BJ (cell line): ENCODE data around the gene IFIT1B. TPM values are rescaled to one million over a fixed set of nuclear protein-coding genes. Genes with fewer than 3 reads are reported as not detected.
A peak's percentile ranks its signal among the peaks of the same experiment; 100 is the strongest.

Source experiments
- CTCF ChIA-PET: fragments of 350-600 bp; formaldehyde crosslinking; extraction: SDS; loops from one replicate; lab custom pipeline; 2021; ENCODE audit warnings: antibody characterized with exemption, inconsistent platforms; lab: Yijun Ruan, JAX
- POLR2A ChIA-PET: fragments of 300-600 bp; sonication (Branson Sonifier 250); formaldehyde crosslinking; extraction: SDS; loops from one replicate; lab custom pipeline; 2021; ENCODE audit warnings: antibody characterized with exemption; lab: Charles Lee
- DNase-seq: peaks from one replicate; pipeline ENCODE4 v3.0.0-alpha.2; 2011; ENCODE audit warnings: low read depth
- H3K27me3 ChIP-seq: 2 replicates; pipeline ENCODE4 v1.6.0; 2011; ENCODE audit warnings: low read length; ENCODE audit not compliant: control insufficient read depth, insufficient read depth
- H3K36me3 ChIP-seq: 2 replicates; pipeline ENCODE4 v1.5.1; 2011; ENCODE audit warnings: low read length; ENCODE audit not compliant: control insufficient read depth, insufficient read depth
- H3K4me3 ChIP-seq: 2 replicates; pipeline ENCODE4 v1.5.1; 2011; ENCODE audit warnings: low read depth, mild to moderate bottlenecking, control low read depth, low read length
- polyA plus RNA-seq: library from polyadenylated mRNA; depleted of rRNA; stranded (reverse); fragments of >200 nt; gene quantifications from 2 replicates; pipeline ENCODE4 v1.2.3, GENCODE V29; 2011
- TF ChIP-seq, protein P1 (sequence below): IDR thresholded peaks from 2 replicates; pipeline ENCODE4 v1.5.1; 2011; ENCODE audit warnings: low read depth, mild to moderate bottlenecking, control low read depth, inconsistent platforms, low read length, moderate library complexity; ENCODE audit not compliant: insufficient read depth

The IFIT1B gene
- polyA plus RNA-seq, 1 experiment: not detected

DNA sequence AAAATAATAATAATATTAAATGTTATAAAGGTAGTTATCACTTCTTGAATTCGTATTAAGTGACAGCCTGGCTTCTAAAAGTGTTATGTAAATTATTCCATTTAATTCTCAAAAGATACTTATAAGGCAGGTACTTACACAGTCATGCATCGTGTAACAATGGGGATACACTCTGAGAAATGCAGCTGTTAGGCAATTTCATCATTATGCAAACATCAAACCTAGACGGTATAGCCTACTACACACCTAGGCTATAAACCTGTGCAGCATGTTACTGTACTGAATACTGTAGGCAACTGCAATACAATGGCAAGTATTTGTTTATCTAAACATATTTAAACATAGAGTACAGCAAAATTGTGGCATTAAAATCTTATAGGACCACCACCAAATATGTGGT is 16.0 kb downstream of the IFIT1B start:
- Histone ChIP-seq H3K36me3 (no peaks in the 10 kb centered on the region), H3K27me3 (no peaks in the 10 kb centered on the region), H3K4me3 (peak overlapping the region; percentile 41)
- no peak for DNase-seq
- POLR2A ChIA-PET: no interaction called here
- CTCF ChIA-PET: no interaction called here
- TF ChIP-seq, protein P1, sequence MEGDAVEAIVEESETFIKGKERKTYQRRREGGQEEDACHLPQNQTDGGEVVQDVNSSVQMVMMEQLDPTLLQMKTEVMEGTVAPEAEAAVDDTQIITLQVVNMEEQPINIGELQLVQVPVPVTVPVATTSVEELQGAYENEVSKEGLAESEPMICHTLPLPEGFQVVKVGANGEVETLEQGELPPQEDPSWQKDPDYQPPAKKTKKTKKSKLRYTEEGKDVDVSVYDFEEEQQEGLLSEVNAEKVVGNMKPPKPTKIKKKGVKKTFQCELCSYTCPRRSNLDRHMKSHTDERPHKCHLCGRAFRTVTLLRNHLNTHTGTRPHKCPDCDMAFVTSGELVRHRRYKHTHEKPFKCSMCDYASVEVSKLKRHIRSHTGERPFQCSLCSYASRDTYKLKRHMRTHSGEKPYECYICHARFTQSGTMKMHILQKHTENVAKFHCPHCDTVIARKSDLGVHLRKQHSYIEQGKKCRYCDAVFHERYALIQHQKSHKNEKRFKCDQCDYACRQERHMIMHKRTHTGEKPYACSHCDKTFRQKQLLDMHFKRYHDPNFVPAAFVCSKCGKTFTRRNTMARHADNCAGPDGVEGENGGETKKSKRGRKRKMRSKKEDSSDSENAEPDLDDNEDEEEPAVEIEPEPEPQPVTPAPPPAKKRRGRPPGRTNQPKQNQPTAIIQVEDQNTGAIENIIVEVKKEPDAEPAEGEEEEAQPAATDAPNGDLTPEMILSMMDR: no peak

GRCh38 chr10:89395141-89395540 is 17.3 kb downstream of the IFIT1B start:
- ChIA-PET CTCF (no interaction called here), POLR2A (no interaction called here)
- Histone ChIP-seq H3K27me3 (no peaks in the 10 kb centered on the region), H3K4me3 (no peak overlapping the region), H3K36me3 (no peaks in the 10 kb centered on the region)
- no peak for DNase-seq
- TF ChIP-seq, protein P1: no peak

DNA sequence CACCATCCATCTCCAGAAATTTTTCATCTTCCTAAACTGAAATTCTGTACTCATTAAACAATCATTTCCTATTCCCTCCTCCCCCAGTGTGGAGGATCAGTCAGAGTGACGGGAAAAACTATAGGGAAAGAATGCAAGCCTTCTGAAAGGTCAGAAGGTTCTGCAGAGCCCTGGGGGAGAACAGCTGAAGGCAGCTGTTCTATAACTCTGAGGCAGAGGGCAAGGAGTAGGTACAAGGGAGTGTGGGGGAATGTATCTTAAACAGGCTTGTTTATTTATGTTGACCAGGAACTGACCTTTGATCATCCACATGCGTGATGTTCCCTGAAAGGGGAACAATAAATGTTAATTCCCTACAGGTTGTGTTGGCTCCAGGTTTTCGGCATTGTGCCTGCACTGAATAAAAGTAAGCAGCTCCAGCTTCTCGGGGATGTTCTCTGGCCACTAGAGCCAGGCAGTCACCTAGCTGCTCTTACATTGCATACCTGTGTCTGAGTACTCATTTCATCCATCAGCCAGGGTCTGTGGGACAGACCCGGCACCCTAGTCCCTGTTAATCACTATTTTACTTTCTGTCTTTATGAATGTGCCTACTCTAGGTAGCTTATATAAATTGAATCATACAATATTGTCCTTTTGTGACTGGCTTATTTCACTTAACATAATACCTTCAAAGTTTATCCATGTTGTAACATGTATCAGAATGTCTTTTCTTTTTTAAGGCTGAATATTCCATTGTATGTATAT is 20.3 kb downstream of the IFIT1B start:
- CTCF ChIA-PET: no interaction called here
- POLR2A ChIA-PET: no interaction called here
- no peak overlapping the region for H3K4me3 ChIP-seq
- no peaks in the 10 kb centered on the region for H3K36me3 ChIP-seq
- TF ChIP-seq, protein P1: no peak
- DNase-seq: no peak
- no peaks in the 10 kb centered on the region for H3K27me3 ChIP-seq

- no peak for DNase-seq
- CTCF ChIA-PET: interaction anchor here (0.8 kb wide), 1 partner anchor 9 kb away, joined by 3 read pairs; no protein-coding TSS in a partner anchor
- Histone ChIP-seq H3K4me3 (no peak overlapping the region), H3K36me3 (peaks cover 4% of the 10 kb centered on the region; the same call in 1 of the 2 replicates), H3K27me3 (no peaks in the 10 kb centered on the region)
- POLR2A ChIA-PET: no interaction called here
- TF ChIP-seq, protein P1: no peak
Observed at GRCh38 chr10:89399956-89400355, 22.1 kb downstream of the IFIT1B start.

DNA sequence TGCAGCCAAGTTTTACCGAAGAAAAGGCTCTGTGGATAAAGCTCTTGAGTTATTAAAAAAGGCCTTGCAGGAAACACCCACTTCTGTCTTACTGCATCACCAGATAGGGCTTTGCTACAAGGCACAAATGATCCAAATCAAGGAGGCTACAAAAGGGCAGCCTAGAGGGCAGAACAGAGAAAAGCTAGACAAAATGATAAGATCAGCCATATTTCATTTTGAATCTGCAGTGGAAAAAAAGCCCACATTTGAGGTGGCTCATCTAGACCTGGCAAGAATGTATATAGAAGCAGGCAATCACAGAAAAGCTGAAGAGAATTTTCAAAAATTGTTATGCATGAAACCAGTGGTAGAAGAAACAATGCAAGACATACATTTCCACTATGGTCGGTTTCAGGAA is 25.2 kb downstream of the IFIT1B start:
- Histone ChIP-seq H3K27me3 (no peaks in the 10 kb centered on the region), H3K4me3 (no peak overlapping the region), H3K36me3 (peaks cover 5% of the 10 kb centered on the region; the same call in 1 of the 2 replicates)
- no peak for DNase-seq
- CTCF ChIA-PET: interaction anchor here (1.1 kb wide), 1 partner anchor 151 kb away, joined by 3 read pairs; no protein-coding TSS in a partner anchor
- POLR2A ChIA-PET: no interaction called here
- TF ChIP-seq, protein P1: no peak
